H1 (cell line): ENCODE results near the gene OBSL1. TPM values are rescaled to one million over a fixed set of nuclear protein-coding genes. Genes with fewer than 3 reads are reported as not detected.
A peak's percentile ranks its signal among the peaks of the same experiment; 100 is the strongest.

Experiments used
- CTCF ChIA-PET: fragments of 300-600 bp; sonication (Branson Sonifier 250); formaldehyde crosslinking; loops from one replicate; lab custom pipeline; 2021; ENCODE audit not compliant: partially characterized antibody; lab: Charles Lee
- POLR2A ChIA-PET: fragments of 300-600 bp; sonication (Branson Sonifier 250); formaldehyde crosslinking; loops from one replicate; lab custom pipeline; 2021; ENCODE audit warnings: inconsistent platforms; ENCODE audit not compliant: partially characterized antibody; lab: Charles Lee
- DNase-seq, 2 experiments: peaks; one replicate each; pipeline versions ENCODE4 v3.0.0 to v3.0.0-alpha.2; 2010 to 2022; ENCODE audit warnings: low spot score in 2 of 2, low read depth in 1 of 2, mixed read lengths in 1 of 2
- FAIRE-seq: peaks from 2 replicates; lab custom pipeline; 2011; peaks lifted over from hg19 to GRCh38; lab: Jason Lieb, UNC
- H2AFZ ChIP-seq: 2 replicates; pipeline ENCODE4 v1.8.1; 2012; ENCODE audit warnings: low read length, inconsistent platforms
- H2AK5ac ChIP-seq: 2 replicates; pipeline ENCODE4 v1.6.1; 2013; ENCODE audit warnings: low read depth, low read length
- H2BK120ac ChIP-seq: replicated peaks from 2 replicates; pipeline ENCODE3; 2013; ENCODE audit warnings: low read depth, low read length, inconsistent platforms
- H2BK12ac ChIP-seq: 2 replicates; pipeline ENCODE4 v1.6.1; 2013; ENCODE audit warnings: low read depth, low read length
- H2BK15ac ChIP-seq: 2 replicates; pipeline ENCODE4 v1.6.1; 2013; ENCODE audit warnings: low read length
- H2BK20ac ChIP-seq: 2 replicates; pipeline ENCODE4 v1.6.1; 2013; ENCODE audit warnings: low read length
- H2BK5ac ChIP-seq: 2 replicates; pipeline ENCODE4 v1.6.1; 2013; ENCODE audit warnings: low read depth, low read length
- H3K14ac ChIP-seq: 2 replicates; pipeline ENCODE4 v1.6.1; 2013; ENCODE audit warnings: inconsistent platforms; ENCODE audit not compliant: insufficient read length
- H3K18ac ChIP-seq: 2 replicates; pipeline ENCODE4 v1.6.1; 2013; ENCODE audit warnings: low read length; ENCODE audit errors: extremely low read depth
- H3K23ac ChIP-seq: 2 replicates; pipeline ENCODE4 v1.6.1; 2013; ENCODE audit warnings: inconsistent platforms; ENCODE audit not compliant: insufficient read length
- H3K23me2 ChIP-seq: 2 replicates; pipeline ENCODE4 v1.6.1; 2013; ENCODE audit warnings: low read depth, low read length
- H3K27ac ChIP-seq: 2 replicates; pipeline ENCODE4 v1.6.1; 2011; ENCODE audit warnings: low read depth, low read length, inconsistent platforms
- H3K27me3 ChIP-seq, 4 experiments: replicated peaks in 1 of 4; 1 replicate in 1 of 4; 2 replicates in 3 of 4; pipeline versions ENCODE4 v1.6.1 to v1.8.1; 2011 to 2013; ENCODE audit warnings: low read length in 3 of 4, mild to moderate bottlenecking in 3 of 4, inconsistent platforms in 2 of 4, mixed read lengths in 2 of 4, moderate library complexity in 1 of 4; ENCODE audit not compliant: control insufficient read depth in 3 of 4, insufficient read depth in 3 of 4; ENCODE audit errors: extremely low read depth in 1 of 4
- H3K36me3 ChIP-seq, 4 experiments: 2 replicates each; pipeline versions ENCODE4 v1.6.1 to v1.8.1; 2011 to 2013; ENCODE audit warnings: mild to moderate bottlenecking in 4 of 4, low read length in 3 of 4, moderate library complexity in 2 of 4, control low read depth in 1 of 4, inconsistent platforms in 1 of 4; ENCODE audit not compliant: insufficient read depth in 4 of 4, control insufficient read depth in 2 of 4
- H3K4ac ChIP-seq: replicated peaks from 2 replicates; pipeline ENCODE3; 2013; ENCODE audit warnings: low read length, low read depth, mixed read lengths, inconsistent platforms; ENCODE audit not compliant: insufficient read length
- H3K4me1 ChIP-seq, 4 experiments: replicated peaks in 1 of 4; 1 replicate in 1 of 4; 2 replicates in 3 of 4; pipeline versions ENCODE4 v1.6.1 to v1.8.1; 2011 to 2013; ENCODE audit warnings: low read length in 3 of 4, inconsistent platforms in 2 of 4, mixed read lengths in 1 of 4; ENCODE audit not compliant: insufficient read depth in 4 of 4, control insufficient read depth in 3 of 4
- H3K4me2 ChIP-seq, 2 experiments: 2 replicates each; pipeline versions ENCODE4 v1.6.1 to v1.8.1; 2011 to 2013; ENCODE audit warnings: low read depth in 2 of 2, low read length in 2 of 2, control low read depth in 1 of 2, inconsistent platforms in 1 of 2, mild to moderate bottlenecking in 1 of 2; ENCODE audit not compliant: insufficient read depth in 1 of 2
- H3K4me3 ChIP-seq, 4 experiments: fragments of 200-600, 300-600 bp in 1 of 4; sonication (generic), shearing (Covaris generic), sonication (Bioruptor Twin) in 1 of 4; 2 replicates each; pipeline versions ENCODE4 v1.5.1 to v1.8.1; 2011 to 2016; ENCODE audit warnings: low read length in 4 of 4, low read depth in 3 of 4, control low read depth in 2 of 4, inconsistent platforms in 2 of 4, mild to moderate bottlenecking in 2 of 4, mixed read lengths in 1 of 4, moderate library complexity in 1 of 4; ENCODE audit not compliant: insufficient read depth in 2 of 4; ENCODE audit errors: extremely low read depth in 1 of 4
- H3K56ac ChIP-seq: replicated peaks from 2 replicates; pipeline ENCODE3; 2013; ENCODE audit warnings: low read depth, mild to moderate bottlenecking, mixed read lengths, low read length, inconsistent platforms; ENCODE audit not compliant: insufficient read length
- H3K79me1 ChIP-seq: 2 replicates; pipeline ENCODE4 v1.6.1; 2013; ENCODE audit warnings: low read depth, low read length, control low read depth
- H3K79me2 ChIP-seq, 2 experiments: 2 replicates each; pipeline versions ENCODE4 v1.6.1 to v1.8.1; 2012 to 2013; ENCODE audit warnings: low read length in 2 of 2, mild to moderate bottlenecking in 2 of 2, inconsistent platforms in 1 of 2; ENCODE audit not compliant: insufficient read depth in 2 of 2, control insufficient read depth in 1 of 2
- H3K9ac ChIP-seq, 4 experiments: replicated peaks in 1 of 4; 1 replicate in 1 of 4; 2 replicates in 3 of 4; pipeline versions ENCODE4 v1.6.1 to v1.8.1; 2011 to 2013; ENCODE audit warnings: low read depth in 3 of 4, low read length in 3 of 4, control low read depth in 2 of 4, mild to moderate bottlenecking in 2 of 4, moderate library complexity in 2 of 4, inconsistent platforms in 1 of 4; ENCODE audit errors: extremely low read depth in 1 of 4
- H3K9me3 ChIP-seq, 2 experiments: 2 replicates each; pipeline versions ENCODE4 v1.6.1 to v1.8.1; 2012 to 2013; ENCODE audit warnings: mild to moderate bottlenecking in 2 of 2, moderate library complexity in 2 of 2, control low read depth in 1 of 2, inconsistent platforms in 1 of 2, low read depth in 1 of 2, low read length in 1 of 2, mixed read lengths in 1 of 2; ENCODE audit not compliant: insufficient read depth in 2 of 2
- H4K20me1 ChIP-seq, 2 experiments: replicated peaks in 1 of 2; 2 replicates each; pipeline versions ENCODE3 to v1.8.1; 2011 to 2013; ENCODE audit warnings: inconsistent platforms in 2 of 2, low read length in 2 of 2, mild to moderate bottlenecking in 1 of 2; ENCODE audit not compliant: insufficient read depth in 2 of 2, control insufficient read depth in 1 of 2
- H4K5ac ChIP-seq: 2 replicates; pipeline ENCODE4 v1.6.1; 2013; ENCODE audit warnings: low read length, low read depth, mixed read lengths, inconsistent platforms; ENCODE audit not compliant: insufficient read length
- H4K8ac ChIP-seq: 2 replicates; pipeline ENCODE4 v1.8.0; 2013; ENCODE audit warnings: mild to moderate bottlenecking, moderate library complexity, low read length, inconsistent platforms; ENCODE audit not compliant: insufficient read depth; ENCODE audit errors: extremely low read depth
- H4K91ac ChIP-seq: replicated peaks from 2 replicates; pipeline ENCODE3; 2013; ENCODE audit warnings: low read length, mixed read lengths, inconsistent platforms; ENCODE audit not compliant: insufficient read length
- BACH1 ChIP-seq: IDR thresholded peaks from 2 replicates; pipeline ENCODE4 v1.6.1; 2012; ENCODE audit warnings: low read length, improper control_type of control experiment
- E2F6 ChIP-seq: IDR thresholded peaks from 2 replicates; pipeline ENCODE4 v1.6.1; 2012; ENCODE audit warnings: inconsistent platforms
- KDM1A ChIP-seq: fragments of 200-600, 300-600 bp; sonication (generic); IDR thresholded peaks from 2 replicates; pipeline ENCODE4 v1.7.1; 2016; ENCODE audit warnings: mild to moderate bottlenecking, low read length, borderline replicate concordance
- KDM5A ChIP-seq: fragments of 200-600 bp; IDR thresholded peaks from 2 replicates; pipeline ENCODE4 v1.7.1; 2012; ENCODE audit warnings: mild to moderate bottlenecking, low read length, inconsistent platforms, mixed read lengths
- RNF2 ChIP-seq: fragments of 200-900, 300-1000 bp; sonication (generic); IDR thresholded peaks from 2 replicates; pipeline ENCODE4 v1.7.1; 2016; ENCODE audit warnings: borderline replicate concordance, low read depth, mild to moderate bottlenecking, antibody characterized with exemption, low read length; ENCODE audit not compliant: poor library complexity, severe bottlenecking; ENCODE audit errors: missing control alignments
- SIRT6 ChIP-seq: IDR thresholded peaks from one replicate; pipeline ENCODE4 v1.7.1; 2012; ENCODE audit warnings: low read length, inconsistent platforms
- SP4 ChIP-seq: IDR thresholded peaks from 2 replicates; pipeline ENCODE4 v1.6.1; 2012; ENCODE audit warnings: low read length, inconsistent platforms
- SRF ChIP-seq: IDR thresholded peaks from 2 replicates; pipeline ENCODE4 v1.6.1; 2011; ENCODE audit warnings: mild to moderate bottlenecking, low read depth, low read length, moderate library complexity
- TEAD4 ChIP-seq: IDR thresholded peaks from 2 replicates; pipeline ENCODE4 v1.6.1; 2012; ENCODE audit warnings: low read depth, low read length, inconsistent platforms, mixed read lengths
- USF2 ChIP-seq: IDR thresholded peaks from 2 replicates; pipeline ENCODE4 v1.6.1; 2011; ENCODE audit warnings: low read length, improper control_type of control experiment
- WGBS, 2 experiments: shearing (Covaris generic) in 1 of 2; methylation state at CpG; one replicate each; pipeline versions ENCODE4 v1.1.6 to v1.1.7; 2013 to 2015; ENCODE audit warnings: low lambda C conversion rate in 2 of 2, mixed read lengths in 2 of 2, inconsistent platforms in 1 of 2, low coverage in 1 of 2, missing lambda C conversion rate in 1 of 2; ENCODE audit not compliant: insufficient replicate concordance in 2 of 2, insufficient coverage in 1 of 2, insufficient read length in 1 of 2; ENCODE audit errors: extremely low coverage in 1 of 2, missing lambda C conversion rate in 1 of 2; 5-methylcytosine and 5-hydroxymethylcytosine counted together
- polyA plus RNA-seq, 7 experiments: library from polyadenylated mRNA; depleted of rRNA in 3 of 7; stranded (reverse) in 5 of 7; unstranded in 2 of 7; fragments of >200 nt in 5 of 7; fragments of 200-250 nt in 2 of 7; gene quantifications; 1 replicate in 5 of 7; 2 replicates in 1 of 7; 4 replicates in 1 of 7; pipeline versions ENCODE4 v1.2.1 to v1.2.3, GENCODE V29; 2011 to 2013; ENCODE audit warnings: missing spikeins in 2 of 7, mixed read lengths in 2 of 7
- total RNA-seq: library from RNA; stranded (reverse); fragmentation: NEBNext Ultra II Directional; extraction: Animal tissue kit (Norgen Biotek cat#: 25700); gene quantifications from 2 replicates; pipeline ENCODE4 v1.2.1, GENCODE V29; 2021

The OBSL1 gene
- total and polyA plus RNA-seq, 2 of the 8 experiments (the other 6 are each of a cell fraction or from before 2014, with no cell fraction given): 116 to 127 TPM

- H3K56ac ChIP-seq: no peak overlapping the region
- peaks cover 0 to 25% (median 15%) of the 10 kb centered on the region in 4 experiments; a peak in 6 of 7 replicates for H3K4me1 ChIP-seq
- peak overlapping the region; percentile 45; the same call in 1 of the 2 replicates for H2BK5ac ChIP-seq
- FAIRE-seq: no peak
- WGBS, 2 experiments: 76% methylated on average over 10 of the region's 11 CpGs; no CpG with 5 or more reads in 1 of the 2 experiments
- H3K4ac ChIP-seq: no peak overlapping the region
- H3K27ac ChIP-seq: no peak overlapping the region
- H3K23me2 ChIP-seq: peaks cover 2% of the 10 kb centered on the region; the same call in 1 of the 2 replicates
- H3K4me2 ChIP-seq: no peak overlapping the region
- no peak overlapping the region; the same call in 1 of the 2 replicates for H2AK5ac ChIP-seq
- no peaks in the 10 kb centered on the region for H3K79me1 ChIP-seq
- H3K14ac ChIP-seq: no peak overlapping the region
- ChIA-PET POLR2A (interaction anchor here (0.9 to 3.8 kb wide), 13 partner anchors 14 to 84 kb away, joined by 3 to 14 read pairs (median 3); partner anchors contain the start of genes CHPF, GMPPA and TMEM198), CTCF (interaction anchor here (0.8 to 113.1 kb wide), 14 partner anchors 5 to 148 kb away, joined by 3 to 7248 read pairs (median 6); partner anchors contain the start of genes ASIC4, CHPF, DES and GMPPA)
- H3K79me2 ChIP-seq: no peaks in the 10 kb centered on the region
- no peaks in the 10 kb centered on the region for H3K9me3 ChIP-seq
- H4K91ac ChIP-seq: no peak overlapping the region
- 0 out of 2 replicates have a peak overlapping the region, but pooled peaks have one; percentile 33 for H2BK12ac ChIP-seq
- no peak for DNase-seq
- H3K18ac ChIP-seq: no peak overlapping the region
- H3K23ac ChIP-seq: no peak overlapping the region
- no peak overlapping the region for H4K5ac ChIP-seq
- H3K4me3 ChIP-seq: no peak overlapping the region
- no peak overlapping the region for H2AFZ ChIP-seq
- H2BK120ac ChIP-seq: no peak overlapping the region
- H2BK20ac ChIP-seq: no peak overlapping the region
- no peaks in the 10 kb centered on the region for H3K36me3 ChIP-seq
- no peak overlapping the region for H3K9ac ChIP-seq
- H4K8ac ChIP-seq: no peak overlapping the region; the same call in 1 of the 2 replicates
- H3K27me3 ChIP-seq: peaks cover 0 to 24% (median 12%) of the 10 kb centered on the region in 4 experiments; a peak in 6 of 7 replicates
- H2BK15ac ChIP-seq: peak overlapping the region; percentile 95; the same call in 1 of the 2 replicates
- no peaks in the 10 kb centered on the region for H4K20me1 ChIP-seq
- TF ChIP-seq E2F6: no peak
- no peak for TF ChIP-seq KDM1A
- no peak for TF ChIP-seq TEAD4
- TF ChIP-seq USF2: no peak
- TF ChIP-seq RNF2: no peak
- TF ChIP-seq KDM5A: no peak
- no peak for TF ChIP-seq SRF
- TF ChIP-seq SP4: no peak
- TF ChIP-seq BACH1: no peak
- TF ChIP-seq SIRT6: no peak
Measured at GRCh38 chr2:219526320-219527075, 44.8 kb downstream of the OBSL1 start.
